ENCODE results near the gene ZNF23.

ZNF23 gene

DNA sequence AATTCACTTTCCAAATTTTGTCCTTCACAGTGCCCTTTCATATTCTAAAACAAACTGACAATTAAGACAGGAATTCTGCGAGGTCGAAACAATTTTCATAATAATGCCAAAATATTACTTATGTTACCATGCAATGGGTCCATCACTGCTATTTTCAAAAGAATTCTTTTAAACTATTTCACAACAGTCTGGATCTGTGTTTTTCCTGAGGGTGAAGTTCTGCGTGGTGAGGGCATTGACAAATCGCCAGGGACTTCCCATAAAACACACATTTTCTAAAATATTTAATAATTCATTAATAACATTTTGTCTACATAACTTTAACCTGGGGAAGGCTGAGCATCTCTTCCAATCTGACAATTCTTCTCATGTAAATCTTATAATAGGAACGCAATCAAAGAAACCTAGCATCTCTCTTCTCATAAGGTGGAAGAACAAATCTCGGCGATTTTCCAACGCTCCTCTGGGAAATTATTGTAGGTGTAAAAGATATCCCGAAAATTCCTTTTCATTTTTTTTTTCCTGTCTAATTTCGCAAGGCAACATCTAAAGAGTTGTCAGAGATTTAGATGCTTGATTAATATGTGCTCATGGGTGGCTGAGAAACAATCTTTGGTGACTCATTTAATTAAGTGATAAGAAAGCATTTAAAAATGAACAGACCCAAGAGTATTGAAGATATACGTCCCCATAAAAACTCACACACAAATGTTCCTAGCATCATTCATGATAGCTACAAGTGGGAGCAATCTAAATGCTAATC, 62.1 kb downstream of the ZNF23 start:
- no peak for DNase-seq (ENCODE audit: low read depth in 1 of 2, low spot score in 1 of 2)

All from activated CD4-positive, alpha-beta T cell treated with anti-CD3 and anti-CD28 coated beads, Interleukin-2, amount 50 U/mL, for 24 hours (primary cell).